Activated T-helper 17 cell treated with anti-CD3 and anti-CD28 coated beads, Interleukin-2, amount 50 U/mL, for 72 hours (primary cell): ENCODE results near the gene WRNIP1. TPM values are rescaled to one million over a fixed set of nuclear protein-coding genes. Genes with fewer than 3 reads are reported as not detected.

Source experiments
- ATAC-seq: fragments of 150-1000 bp; cut with Tn5 transposase; replicated peaks from 2 replicates; pipeline ENCODE4 v1.10.0; 2021; ENCODE audit warnings: mild to moderate bottlenecking, moderate library complexity
- H3K27ac Mint-ChIP-seq: one replicate; pipeline ENCODE4 v1.8.0; 2022; ENCODE audit warnings: mixed read lengths
- H3K27me3 Mint-ChIP-seq: one replicate; pipeline ENCODE4 v1.8.0; 2022; ENCODE audit warnings: mixed read lengths
- H3K36me3 Mint-ChIP-seq: one replicate; pipeline ENCODE4 v1.8.0; 2022; ENCODE audit warnings: low read depth, mild to moderate bottlenecking, mixed read lengths
- H3K4me1 Mint-ChIP-seq: one replicate; pipeline ENCODE4 v1.8.0; 2022; ENCODE audit warnings: mixed read lengths
- H3K4me3 Mint-ChIP-seq: one replicate; pipeline ENCODE4 v1.8.0; 2022; ENCODE audit warnings: mild to moderate bottlenecking, mixed read lengths
- H3K9me3 Mint-ChIP-seq: one replicate; pipeline ENCODE4 v1.8.0; 2022; ENCODE audit warnings: mixed read lengths
- total RNA-seq, 2 donors: library from RNA; stranded (reverse); gene quantifications; one replicate each; pipeline ENCODE4 v1.2.3, GENCODE V29; 2022

The WRNIP1 gene
- total RNA-seq, 2 donors from 2014 or later, result 30.4 to 48.5 TPM

DNA sequence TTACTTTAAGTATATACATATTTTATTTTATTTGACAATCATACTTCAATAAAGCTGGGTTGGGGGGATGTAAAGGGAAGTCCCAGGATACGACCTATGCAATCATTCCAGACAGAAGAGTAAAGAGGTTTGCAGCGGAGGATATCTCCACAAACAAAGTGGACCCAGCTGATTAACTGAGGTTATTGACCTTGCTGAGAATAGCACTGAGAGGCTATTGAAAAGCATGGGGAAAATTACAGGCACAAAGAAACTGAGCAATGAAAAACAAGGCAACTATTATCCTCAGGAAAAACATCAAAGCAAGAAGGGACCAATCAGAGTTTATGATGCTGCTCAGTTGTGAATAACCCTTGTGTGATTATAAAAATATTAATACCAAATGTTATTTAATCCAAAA is 43.8 kb downstream of the WRNIP1 start:
- no peaks in the 10 kb centered on the region for H3K27me3 Mint-ChIP-seq

DNA sequence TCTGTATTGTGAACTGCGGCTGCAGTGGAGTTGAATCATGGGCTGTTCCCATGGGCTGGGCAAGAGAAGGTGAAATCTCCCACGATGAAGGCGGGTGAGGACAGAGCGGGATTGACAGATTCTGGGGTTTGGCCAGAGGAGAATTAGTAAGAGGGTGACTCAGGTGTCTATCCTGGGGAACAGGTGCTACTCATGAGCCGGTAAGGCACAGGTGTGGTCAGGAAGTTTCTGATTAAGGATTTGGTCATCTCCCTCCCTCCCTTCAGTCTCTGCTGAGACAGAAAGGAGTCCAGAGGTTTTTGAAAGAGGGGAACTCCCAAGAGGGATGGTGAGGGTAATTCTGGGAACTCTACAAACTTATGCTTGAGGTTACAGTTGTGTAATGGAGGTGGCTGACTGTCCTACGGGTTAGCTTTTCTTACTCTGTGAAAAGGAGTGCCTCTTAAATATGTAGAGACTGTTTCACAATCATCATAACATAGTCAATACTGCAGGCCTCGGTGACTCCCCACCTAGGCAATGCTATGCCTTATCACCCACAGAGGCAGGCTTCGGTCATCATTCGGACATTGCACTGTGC is 45.0 kb downstream of the WRNIP1 start:
- Mint-ChIP-seq H3K36me3 (no peaks in the 10 kb centered on the region), H3K27ac (peak overlapping the region; percentile 13), H3K4me1 (peaks cover 10% of the 10 kb centered on the region), H3K27me3 (no peaks in the 10 kb centered on the region), H3K9me3 (peaks cover 3% of the 10 kb centered on the region), H3K4me3 (no peak overlapping the region)
- peak; percentile 93 for ATAC-seq

More for the DNA sequence above, 43.8 kb downstream of the WRNIP1 start:
- ATAC-seq, result no peak
- Mint-ChIP-seq H3K9me3 (peaks cover 3% of the 10 kb centered on the region), H3K36me3 (no peaks in the 10 kb centered on the region), H3K4me1 (peaks cover 10% of the 10 kb centered on the region), H3K27ac (no peak overlapping the region), H3K4me3 (no peak overlapping the region)

DNA sequence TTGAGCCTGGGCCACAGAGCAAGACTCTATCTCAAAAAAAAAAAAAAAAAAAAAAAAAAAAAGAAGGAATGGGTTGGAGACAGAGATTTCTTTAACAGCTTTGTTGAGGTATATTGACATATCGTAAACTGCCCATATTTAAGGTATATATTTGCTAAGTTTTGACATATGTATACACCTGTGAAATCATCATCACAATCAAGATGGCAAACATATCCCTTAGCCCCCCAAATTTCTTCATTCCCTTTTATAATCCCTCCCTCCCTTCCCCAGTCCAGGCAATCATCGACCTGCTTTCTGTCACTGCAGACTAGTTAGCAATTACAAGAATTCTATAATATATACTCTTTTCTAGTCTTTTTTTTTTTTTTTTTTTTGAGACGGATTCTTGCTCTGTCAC is 47.5 kb downstream of the WRNIP1 start:
- no peak overlapping the region for H3K4me3 Mint-ChIP-seq
- no peaks in the 10 kb centered on the region for H3K27me3 Mint-ChIP-seq
- H3K27ac Mint-ChIP-seq, result no peak overlapping the region
- H3K36me3 Mint-ChIP-seq, result no peaks in the 10 kb centered on the region
- H3K4me1 Mint-ChIP-seq, result peaks cover 15% of the 10 kb centered on the region
- no peak for ATAC-seq
- H3K9me3 Mint-ChIP-seq, result peaks cover 3% of the 10 kb centered on the region

DNA sequence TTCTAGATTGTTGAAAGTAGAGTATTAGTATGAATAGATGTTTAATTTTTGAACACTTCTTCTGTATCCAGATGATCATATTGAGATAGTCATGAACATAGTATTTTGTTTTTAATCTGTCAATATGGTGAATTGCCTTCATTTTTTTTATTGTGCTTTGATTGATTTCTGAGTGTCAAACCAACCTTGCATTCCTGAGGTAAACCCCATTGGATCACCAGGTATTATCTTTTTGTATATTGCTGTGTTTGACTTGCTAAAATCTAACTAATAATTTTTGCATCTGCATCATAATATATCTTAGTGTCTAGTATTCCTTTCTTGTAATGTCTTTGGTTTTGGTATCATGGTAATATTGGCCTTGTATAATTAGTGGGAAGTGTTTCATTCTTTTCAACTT is 51.0 kb downstream of the WRNIP1 start:
- H3K36me3 Mint-ChIP-seq, result no peaks in the 10 kb centered on the region
- H3K9me3 Mint-ChIP-seq, result peaks cover 3% of the 10 kb centered on the region

DNA sequence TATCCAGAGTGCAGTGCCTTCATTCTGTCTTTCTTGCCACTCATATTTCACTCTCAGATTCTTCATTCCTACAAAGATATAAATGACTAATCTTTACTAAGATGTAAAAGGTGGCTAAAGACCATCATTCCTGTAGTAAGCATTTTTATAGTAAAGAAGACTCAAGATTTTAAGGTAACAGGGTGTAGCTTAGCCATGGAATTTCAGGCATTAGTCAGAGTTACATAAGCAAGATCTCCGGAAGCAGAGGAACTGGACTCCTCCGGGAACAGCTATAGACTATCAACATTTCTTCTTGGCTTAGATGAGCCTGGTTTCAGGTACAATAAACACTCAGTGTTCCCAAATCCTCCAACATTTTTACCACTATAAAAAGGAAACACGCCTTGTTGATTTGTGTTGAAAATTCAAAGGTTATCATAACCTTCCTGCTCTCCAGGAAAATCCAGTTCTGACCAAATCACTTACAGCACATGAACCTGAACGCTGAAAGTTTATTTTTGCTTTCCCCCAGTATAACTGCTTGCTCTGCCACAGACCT is 52.8 kb downstream of the WRNIP1 start:
- H3K36me3 Mint-ChIP-seq, result no peaks in the 10 kb centered on the region
- H3K27me3 Mint-ChIP-seq, result no peaks in the 10 kb centered on the region
- H3K9me3 Mint-ChIP-seq, result peaks cover 3% of the 10 kb centered on the region
- H3K27ac Mint-ChIP-seq, result peak overlapping the region; percentile 11
- H3K4me3 Mint-ChIP-seq, result no peak overlapping the region
- H3K4me1 Mint-ChIP-seq, result peaks cover 5% of the 10 kb centered on the region
- peak; percentile 75 for ATAC-seq

More for the DNA sequence above, 51.0 kb downstream of the WRNIP1 start:
- ATAC-seq, result no peak
- Mint-ChIP-seq H3K27ac (no peak overlapping the region), H3K4me1 (peaks cover 5% of the 10 kb centered on the region), H3K27me3 (no peaks in the 10 kb centered on the region), H3K4me3 (no peak overlapping the region)

DNA sequence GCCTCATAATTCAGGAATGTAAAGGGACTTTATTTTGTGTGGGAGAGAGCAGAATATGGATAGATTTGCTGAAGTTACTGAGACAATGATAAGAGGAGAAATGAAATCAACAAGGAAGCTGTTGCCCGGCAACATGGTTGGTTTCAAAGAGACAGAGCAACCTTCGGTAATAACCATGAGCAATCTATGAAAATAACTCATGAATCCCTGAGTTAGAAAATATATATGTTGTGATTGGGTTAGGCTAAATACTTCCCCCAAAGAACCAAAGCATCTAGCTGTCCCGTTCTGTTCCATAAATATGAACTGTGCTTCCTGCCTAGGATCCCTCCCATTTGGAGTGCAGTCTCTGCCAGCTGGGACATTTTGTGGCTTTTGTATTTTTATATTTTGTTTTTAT is 53.4 kb downstream of the WRNIP1 start:
- Mint-ChIP-seq H3K27ac (peak overlapping the region; percentile 11), H3K4me1 (peaks cover 5% of the 10 kb centered on the region), H3K9me3 (peaks cover 3% of the 10 kb centered on the region), H3K27me3 (no peaks in the 10 kb centered on the region), H3K4me3 (no peak overlapping the region), H3K36me3 (no peaks in the 10 kb centered on the region)
- peak; percentile 47 for ATAC-seq

DNA sequence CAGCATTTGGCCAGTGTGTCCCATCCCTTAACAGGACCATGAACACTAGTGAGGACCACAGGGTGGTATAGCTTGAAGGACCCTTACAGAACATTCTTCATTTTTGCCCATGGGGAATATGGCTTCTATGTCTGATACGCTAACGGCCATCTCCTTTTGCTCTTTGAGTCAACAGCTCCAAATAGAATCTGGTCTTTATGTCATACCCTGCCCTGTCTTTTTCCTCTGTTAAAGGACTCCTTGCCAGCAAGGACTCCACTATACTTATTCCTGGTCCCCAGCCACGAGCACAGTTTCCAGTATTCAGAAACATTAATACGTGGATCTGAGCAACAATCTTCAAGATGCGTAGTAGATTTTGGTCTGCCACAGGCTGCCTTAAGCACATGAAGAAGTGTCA is 53.9 kb downstream of the WRNIP1 start:
- Mint-ChIP-seq H3K27me3 (no peaks in the 10 kb centered on the region), H3K36me3 (no peaks in the 10 kb centered on the region), H3K9me3 (no peaks in the 10 kb centered on the region), H3K27ac (no peak overlapping the region), H3K4me1 (peaks cover 5% of the 10 kb centered on the region), H3K4me3 (no peak overlapping the region)
- no peak for ATAC-seq

DNA sequence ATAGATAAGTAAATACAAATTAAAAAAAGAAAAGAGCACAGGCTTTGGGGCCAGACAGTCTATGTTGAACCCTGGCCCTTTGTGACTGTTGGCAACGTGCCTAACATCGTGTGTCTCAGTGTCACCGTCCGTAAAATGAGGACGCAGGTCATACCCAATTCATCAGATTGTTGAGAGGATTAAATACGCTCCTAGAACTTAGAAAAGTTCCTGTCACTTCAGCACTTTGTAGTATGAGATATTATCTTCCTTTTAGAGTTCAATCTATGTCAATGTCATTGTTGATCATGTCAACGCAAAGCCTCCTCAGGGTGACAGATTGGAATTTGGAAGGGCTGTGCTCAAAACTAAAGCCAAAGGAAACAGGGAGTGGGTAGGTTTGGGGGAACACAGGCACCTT is 54.8 kb downstream of the WRNIP1 start:
- Mint-ChIP-seq H3K27ac (no peak overlapping the region), H3K27me3 (no peaks in the 10 kb centered on the region), H3K36me3 (no peaks in the 10 kb centered on the region), H3K9me3 (no peaks in the 10 kb centered on the region), H3K4me1 (peaks cover 5% of the 10 kb centered on the region), H3K4me3 (no peak overlapping the region)
- no peak for ATAC-seq

DNA sequence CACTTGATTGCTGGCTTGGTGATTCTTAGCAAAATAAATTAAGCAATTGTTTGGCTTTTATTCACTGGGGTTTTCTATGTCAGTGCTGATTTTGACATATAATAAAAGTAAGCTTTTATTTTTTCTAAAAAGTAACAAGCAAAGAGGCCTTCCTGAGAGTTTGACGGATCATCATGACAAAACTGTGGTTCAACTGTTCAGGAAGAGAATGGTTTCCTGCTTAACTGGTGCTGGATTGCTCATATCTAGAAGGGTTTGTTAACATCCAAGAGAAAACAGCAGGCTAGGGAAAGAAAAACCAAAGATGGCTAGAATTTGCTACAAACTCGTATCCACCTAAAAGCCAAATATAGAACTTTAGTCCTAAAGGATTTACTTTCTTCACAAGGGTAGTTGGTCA is 55.2 kb downstream of the WRNIP1 start:
- Mint-ChIP-seq H3K4me1 (peaks cover 5% of the 10 kb centered on the region), H3K27me3 (no peaks in the 10 kb centered on the region), H3K9me3 (no peaks in the 10 kb centered on the region), H3K4me3 (no peak overlapping the region), H3K27ac (no peak overlapping the region), H3K36me3 (no peaks in the 10 kb centered on the region)
- no peak for ATAC-seq

DNA sequence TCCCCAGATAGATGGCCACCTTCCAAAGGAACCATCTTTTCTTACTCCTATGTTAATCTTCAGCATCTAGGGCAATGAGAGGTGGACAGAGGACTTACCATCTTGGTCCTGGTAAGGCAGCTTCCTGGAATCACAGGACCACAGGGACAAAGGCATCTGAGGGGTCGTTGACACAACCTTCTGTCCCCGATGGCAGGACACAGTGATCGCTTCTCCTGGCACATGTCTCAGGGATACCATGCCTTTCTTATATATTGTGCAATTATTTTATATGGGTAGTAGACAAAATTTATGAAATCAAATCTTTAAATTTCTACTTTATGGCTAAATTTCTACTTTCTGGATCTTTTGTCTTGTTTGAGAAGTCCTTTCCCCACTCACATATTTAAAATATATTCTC is 56.4 kb downstream of the WRNIP1 start:
- H3K27me3 Mint-ChIP-seq, result no peaks in the 10 kb centered on the region
- no peaks in the 10 kb centered on the region for H3K36me3 Mint-ChIP-seq
- H3K27ac Mint-ChIP-seq, result no peak overlapping the region

DNA sequence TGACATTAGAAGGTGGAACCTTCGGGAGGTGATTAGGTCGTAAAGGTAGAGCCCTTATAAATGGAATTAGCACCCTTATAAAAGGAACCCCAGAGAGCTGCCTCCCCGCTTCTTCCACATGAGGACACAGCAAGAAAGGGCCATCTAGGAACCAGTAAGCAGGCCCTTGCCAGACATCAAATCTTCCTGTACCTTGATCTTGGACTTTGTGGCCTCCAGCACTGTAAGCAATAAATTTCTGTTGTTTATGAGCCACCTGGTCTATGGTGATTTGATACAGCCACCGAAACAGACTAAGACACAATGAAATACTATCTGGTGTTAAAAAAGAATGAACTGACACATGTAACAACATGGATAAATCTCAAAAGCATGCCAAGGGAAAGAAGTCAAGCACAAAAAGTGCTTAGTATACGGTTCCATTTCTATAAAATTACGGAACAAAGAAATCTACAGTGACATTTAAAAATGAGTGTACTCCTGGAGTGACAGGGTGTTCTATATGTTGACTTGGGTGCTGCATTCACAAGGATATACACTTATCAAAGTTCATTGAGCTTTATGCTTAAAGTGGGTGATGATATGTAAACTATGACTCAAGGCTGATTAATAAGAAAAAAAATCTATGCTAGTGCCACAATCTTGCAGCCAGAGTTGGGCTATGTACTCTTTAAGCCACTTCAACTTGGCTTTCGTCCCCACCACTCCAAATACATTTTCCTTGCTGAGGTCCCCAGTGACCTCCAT is 58.1 kb downstream of the WRNIP1 start:
- no peaks in the 10 kb centered on the region for H3K4me1 Mint-ChIP-seq
- ATAC-seq, result no peak
- H3K27me3 Mint-ChIP-seq, result no peaks in the 10 kb centered on the region
- no peaks in the 10 kb centered on the region for H3K36me3 Mint-ChIP-seq
- no peaks in the 10 kb centered on the region for H3K9me3 Mint-ChIP-seq
- H3K4me3 Mint-ChIP-seq, result no peak overlapping the region
- H3K27ac Mint-ChIP-seq, result no peak overlapping the region

More for the DNA sequence above, 56.4 kb downstream of the WRNIP1 start:
- no peak for ATAC-seq
- Mint-ChIP-seq H3K9me3 (no peaks in the 10 kb centered on the region), H3K4me1 (peaks cover 5% of the 10 kb centered on the region), H3K4me3 (no peak overlapping the region)

DNA sequence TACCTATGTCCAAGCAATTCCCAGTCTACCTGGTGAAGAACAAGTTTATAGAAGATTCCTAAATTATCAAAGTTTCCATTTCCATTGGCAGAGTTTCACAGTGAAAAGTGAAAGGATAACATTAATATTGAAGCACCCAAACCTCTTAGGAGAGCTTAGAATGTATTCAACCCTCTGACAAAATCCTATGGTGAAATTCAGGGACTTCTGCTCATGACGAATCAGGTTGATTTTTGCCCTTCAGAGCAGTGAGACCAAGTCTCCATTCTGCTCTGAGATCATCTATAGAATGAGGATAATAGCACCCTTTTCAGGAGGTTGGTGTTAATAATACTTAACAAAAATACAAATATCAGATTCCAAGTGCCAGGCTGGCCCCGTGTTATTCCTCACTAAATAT is 60.9 kb downstream of the WRNIP1 start:
- no peaks in the 10 kb centered on the region for H3K27me3 Mint-ChIP-seq
- peaks cover 6% of the 10 kb centered on the region for H3K36me3 Mint-ChIP-seq
- no peak for ATAC-seq
- no peaks in the 10 kb centered on the region for H3K9me3 Mint-ChIP-seq
- no peaks in the 10 kb centered on the region for H3K4me1 Mint-ChIP-seq
- no peak overlapping the region for H3K27ac Mint-ChIP-seq
- H3K4me3 Mint-ChIP-seq, result no peak overlapping the region

DNA sequence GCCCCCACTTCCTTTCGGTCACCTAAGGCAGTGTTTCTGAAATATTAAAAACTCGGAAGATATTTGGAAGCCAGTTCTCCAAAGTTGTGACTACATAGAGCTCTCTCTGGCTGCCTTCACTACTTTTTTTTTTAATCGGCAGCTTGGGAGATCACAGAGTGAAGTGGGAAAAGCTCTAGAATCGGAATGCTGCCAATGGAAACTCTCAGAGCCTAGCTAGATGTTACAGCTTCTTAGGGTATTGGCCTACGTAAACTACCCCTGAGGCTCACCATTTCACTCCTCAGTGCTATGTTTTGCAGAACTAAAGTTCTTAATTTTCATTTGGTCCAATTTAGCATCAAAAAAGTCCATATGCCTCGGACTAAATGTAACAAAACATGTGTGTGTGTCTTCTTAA is 61.9 kb downstream of the WRNIP1 start:
- Mint-ChIP-seq H3K36me3 (peaks cover 13% of the 10 kb centered on the region), H3K27me3 (no peaks in the 10 kb centered on the region), H3K4me3 (no peak overlapping the region), H3K4me1 (no peaks in the 10 kb centered on the region), H3K9me3 (no peaks in the 10 kb centered on the region), H3K27ac (no peak overlapping the region)
- ATAC-seq, result no peak

DNA sequence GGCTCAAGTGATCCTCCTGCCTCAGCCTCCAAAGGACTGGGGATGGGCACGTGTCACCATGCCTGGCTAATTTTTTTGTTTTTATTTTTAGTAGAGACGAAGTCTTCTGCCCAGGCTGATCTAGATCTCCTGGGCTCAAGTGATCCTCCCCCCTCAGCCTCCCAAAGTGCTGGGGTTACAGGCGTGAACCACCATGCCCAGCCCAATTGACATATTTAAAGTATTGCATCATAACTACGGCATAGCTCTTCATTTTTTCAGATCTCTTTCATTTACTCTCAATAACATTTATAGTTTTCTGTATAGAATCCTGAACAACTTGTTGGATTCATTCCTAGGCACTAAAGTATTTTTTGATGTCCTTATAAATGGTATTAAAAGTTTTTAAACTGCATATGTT is 63.4 kb downstream of the WRNIP1 start:
- Mint-ChIP-seq H3K36me3 (peaks cover 28% of the 10 kb centered on the region), H3K9me3 (no peaks in the 10 kb centered on the region), H3K4me1 (no peaks in the 10 kb centered on the region), H3K27ac (no peak overlapping the region), H3K27me3 (no peaks in the 10 kb centered on the region), H3K4me3 (no peak overlapping the region)
- ATAC-seq, result no peak

DNA sequence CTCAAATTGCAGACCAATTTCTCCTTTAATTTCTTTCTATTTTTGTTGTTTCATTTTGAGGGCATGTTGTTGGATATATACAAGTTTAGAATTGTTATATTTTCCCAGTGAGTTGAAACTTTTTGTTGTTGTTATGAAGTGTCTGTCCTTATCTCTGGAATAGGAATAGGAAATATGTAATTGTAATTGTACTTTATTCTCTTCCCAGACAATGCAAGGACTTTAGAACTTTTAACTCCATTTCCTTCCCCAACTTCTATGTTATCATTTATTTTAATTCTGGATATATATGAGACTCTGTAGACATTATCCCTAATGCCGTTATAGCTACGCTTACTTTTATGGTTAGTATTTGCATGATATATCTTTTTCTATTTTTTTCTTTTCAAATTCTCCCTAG is 64.1 kb downstream of the WRNIP1 start:
- H3K36me3 Mint-ChIP-seq, result peaks cover 34% of the 10 kb centered on the region
- no peak overlapping the region for H3K27ac Mint-ChIP-seq
- no peak overlapping the region for H3K4me3 Mint-ChIP-seq
- no peak for ATAC-seq
- H3K27me3 Mint-ChIP-seq, result no peaks in the 10 kb centered on the region
- no peaks in the 10 kb centered on the region for H3K9me3 Mint-ChIP-seq
- peaks cover 2% of the 10 kb centered on the region for H3K4me1 Mint-ChIP-seq
